HG02678 (cell line): ENCODE results near the gene ARHGAP11B.
"Not testable (repeated sequence)": the region's sequence is repeated elsewhere in the genome, so short reads cannot be mapped to it uniquely, and the experiment has no call there.

Source experiments
- ATAC-seq: cut with Tn5 transposase; IDR thresholded peaks from one replicate; pipeline ENCODE4 v1.9.1; 2021; ENCODE audit warnings: mild to moderate bottlenecking, moderate library complexity; ENCODE audit not compliant: unreplicated experiment

Gene ARHGAP11B

GRCh38 chr15:30625436-30626193 is at the start of gene ARHGAP11B:
Gene ARHGAP11B (plus strand): TSS chr15:30626128.
- peak; percentile 91 for ATAC-seq

- not testable (repeated sequence) for ATAC-seq
Measured at GRCh38 chr15:30579394-30579970, 46.4 kb upstream of the ARHGAP11B start.

DNA sequence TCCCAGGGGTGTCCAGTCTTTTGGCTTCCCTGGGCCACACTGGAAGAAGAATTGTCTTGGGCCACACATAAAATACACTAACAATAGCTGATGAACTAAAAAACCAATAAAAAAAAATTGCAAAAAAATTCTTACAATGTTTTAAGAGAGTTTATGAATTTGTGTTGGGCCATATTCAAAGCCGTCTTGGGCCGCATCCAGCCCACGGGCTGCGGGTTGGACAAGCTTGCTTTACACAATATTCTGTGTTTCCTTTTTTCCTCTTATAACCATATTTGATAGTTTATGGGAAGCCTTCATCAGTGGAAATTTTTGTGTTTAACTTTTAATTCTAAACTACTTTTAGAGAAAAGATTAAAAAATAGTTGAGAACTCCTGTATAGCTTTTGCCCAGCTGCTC is 45.2 kb upstream of the ARHGAP11B start:
- ATAC-seq: not testable (repeated sequence)

DNA sequence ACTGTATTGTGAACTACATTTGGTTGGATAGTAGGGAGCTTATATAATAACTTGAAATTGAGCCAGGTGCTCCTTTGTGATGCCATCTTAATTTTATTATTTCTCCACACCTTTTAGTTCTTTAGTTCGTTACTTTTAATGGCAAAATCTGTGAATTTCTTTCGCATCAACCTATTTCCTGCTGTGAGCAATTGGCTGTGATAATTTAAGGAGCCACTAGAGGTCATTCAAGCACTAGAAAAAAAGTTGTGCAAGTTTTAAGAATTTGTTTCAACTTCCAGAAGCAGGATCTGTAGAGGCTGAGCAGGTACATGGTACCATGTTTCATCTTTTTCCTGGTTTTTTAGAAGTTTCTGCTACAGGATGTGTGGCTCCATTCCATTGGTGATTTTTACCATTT is 27.0 kb upstream of the ARHGAP11B start:
- not testable (repeated sequence) for ATAC-seq

GRCh38 chr15:30603796-30604195 is 22.1 kb upstream of the ARHGAP11B start, which contains the start of gene GOLGA8H:
Gene GOLGA8H (plus strand): TSS chr15:30604028. CDS start chr15:30604126, 98 bp downstream.
- not testable (repeated sequence) for ATAC-seq

DNA sequence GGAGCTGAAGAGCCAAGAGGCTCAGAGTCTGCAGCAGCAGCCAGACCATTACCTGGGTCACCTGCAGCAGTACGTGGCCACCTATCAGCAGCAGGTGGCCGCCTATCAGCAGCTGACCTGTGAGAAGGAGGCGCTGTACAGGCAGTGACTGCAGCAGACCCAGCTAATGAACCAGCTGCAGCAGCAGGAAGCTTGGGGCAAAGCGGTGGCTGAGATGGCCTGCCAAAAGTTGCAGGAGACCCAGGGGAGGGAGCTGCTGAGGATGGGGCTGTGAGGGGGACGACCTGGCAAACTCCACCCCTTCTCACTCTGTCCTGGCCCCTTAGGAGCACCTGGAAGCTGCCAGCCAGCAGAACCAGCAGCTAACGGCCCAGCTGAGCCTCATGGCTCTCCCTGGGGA is 13.7 kb upstream of the ARHGAP11B start:
- ATAC-seq: not testable (repeated sequence)

- ATAC-seq: not testable (repeated sequence)
Measured at GRCh38 chr15:30621342-30621741, 4.6 kb upstream of the ARHGAP11B start.

DNA sequence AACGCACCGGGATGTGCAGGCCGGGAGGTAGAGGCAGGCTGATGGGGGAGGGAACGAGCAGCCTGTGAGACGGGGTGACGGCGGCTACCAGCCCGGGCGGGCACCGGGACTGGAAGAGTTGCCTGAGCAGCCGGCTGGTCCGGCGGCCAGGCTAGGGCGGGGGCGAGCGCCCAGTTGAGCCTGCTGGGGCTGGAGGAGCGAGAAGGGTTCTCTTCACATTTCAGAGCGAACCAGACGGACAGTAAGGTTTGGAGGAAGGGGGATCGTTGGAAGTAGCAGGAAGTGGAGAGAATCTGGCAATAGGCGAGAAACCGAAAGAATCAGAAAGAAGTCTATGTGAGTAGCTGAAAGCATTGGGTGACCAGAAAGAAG is 252 bp downstream of the ARHGAP11B start:
- peak; percentile 6 for ATAC-seq

DNA sequence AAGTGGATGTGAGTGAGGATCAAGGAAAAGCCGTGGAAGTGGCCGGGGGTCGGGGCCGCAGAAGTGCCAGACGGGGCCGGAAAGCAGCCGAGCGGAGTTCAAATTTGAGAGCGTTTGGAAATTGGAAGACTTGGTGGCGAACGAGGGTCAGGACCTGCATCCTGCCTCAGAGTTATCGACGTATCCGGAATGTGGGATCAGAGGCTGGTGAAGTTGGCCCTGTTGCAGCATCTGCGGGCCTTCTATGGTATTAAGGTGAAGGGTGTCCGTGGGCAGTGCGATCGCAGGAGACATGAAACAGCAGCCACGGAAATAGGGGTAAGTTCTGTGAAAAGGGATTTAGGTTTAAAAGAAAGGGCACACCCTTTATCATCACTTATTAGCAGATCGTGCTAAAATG is 704 bp downstream of the ARHGAP11B start:
- ATAC-seq: not testable (repeated sequence)

DNA sequence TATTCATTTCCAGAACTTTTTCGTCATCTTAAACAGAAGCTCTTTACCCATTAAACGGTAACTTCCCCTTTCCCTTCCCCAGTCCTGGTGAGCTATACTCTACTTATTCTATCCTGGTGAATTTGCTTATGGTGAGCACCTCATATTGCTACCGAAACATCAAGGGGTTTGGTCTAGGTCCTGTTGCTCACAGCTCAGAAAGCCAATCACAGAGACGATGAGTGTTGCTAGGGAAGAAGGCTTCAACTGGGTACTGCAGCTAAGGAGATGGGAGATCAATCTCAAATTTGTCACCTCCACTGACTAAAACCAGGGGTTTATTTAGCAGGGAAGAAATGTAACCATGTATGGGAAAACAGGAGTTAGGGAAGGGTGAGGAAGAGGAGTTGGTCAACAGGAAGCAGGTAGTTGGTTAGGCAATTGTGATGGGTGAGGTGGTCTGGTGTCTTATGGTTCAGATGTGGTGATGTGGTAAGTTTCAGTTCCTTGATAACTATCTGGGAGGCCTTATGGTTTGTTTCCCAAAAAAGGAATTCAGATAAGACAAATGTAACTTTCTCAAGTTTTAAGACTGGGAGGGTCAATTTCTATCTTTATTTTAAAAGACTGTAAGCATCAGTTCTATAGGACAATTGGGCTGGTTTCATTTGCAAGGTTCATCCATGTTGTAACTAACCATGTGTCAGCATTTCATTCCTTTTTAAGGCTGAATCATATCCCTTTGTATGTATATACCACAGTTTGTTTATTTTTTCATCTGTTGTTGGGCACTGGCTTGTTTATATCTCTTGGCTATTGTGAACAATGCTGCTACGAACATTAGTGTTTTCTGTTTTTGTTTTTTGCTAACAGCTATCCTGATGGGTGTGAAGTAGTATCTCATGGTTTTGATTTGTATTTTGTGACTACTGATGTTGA is 24.3 kb downstream of the ARHGAP11B start:
- peak; percentile 94 for ATAC-seq

DNA sequence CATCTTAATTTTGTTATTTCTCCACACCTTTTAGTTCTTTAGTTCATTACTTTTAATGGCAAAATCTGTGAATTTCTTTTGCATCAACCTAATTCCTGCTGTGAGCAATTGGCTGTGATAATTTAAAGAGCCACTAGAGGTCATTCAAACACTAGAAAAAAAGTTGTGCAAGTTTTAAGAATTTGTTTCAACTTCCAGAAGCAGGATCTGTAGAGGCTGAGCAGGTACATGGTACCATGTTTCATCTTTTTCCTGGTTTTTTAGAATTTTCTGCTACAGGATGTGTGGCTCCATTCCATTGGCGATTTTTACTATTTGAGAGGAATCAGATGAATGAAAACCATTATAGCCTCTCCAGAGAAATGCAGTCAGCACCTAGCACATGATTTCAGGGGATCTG is 35.2 kb downstream of the ARHGAP11B start:
- ATAC-seq: not testable (repeated sequence)

- ATAC-seq: not testable (repeated sequence)
Measured at GRCh38 chr15:30669621-30670020, 43.7 kb downstream of the ARHGAP11B start.

DNA sequence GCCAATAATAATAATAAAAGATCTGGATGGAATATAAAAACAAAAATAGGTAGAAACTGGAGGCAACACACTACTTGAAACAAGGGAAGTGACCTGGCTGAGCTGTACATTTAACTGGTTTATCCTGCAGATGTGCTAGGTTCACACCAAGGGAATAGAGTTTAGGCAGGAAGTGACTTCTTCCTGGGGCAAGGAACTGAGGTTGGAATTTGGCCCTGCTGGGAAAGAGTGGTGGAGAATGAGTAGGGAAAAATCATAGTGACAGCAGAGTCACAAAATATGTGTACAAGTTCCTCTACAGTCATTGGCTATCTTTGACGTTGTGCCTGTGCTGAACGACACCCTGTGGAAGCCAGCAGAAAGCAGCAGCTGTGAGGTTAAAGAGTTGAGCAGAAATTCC is 44.1 kb downstream of the ARHGAP11B start:
- no peak for ATAC-seq

GRCh38 chr15:30671309-30671708 is 45.4 kb downstream of the ARHGAP11B start:
- ATAC-seq: no peak

GRCh38 chr15:30675126-30675525 is 49.2 kb downstream of the ARHGAP11B start:
- ATAC-seq: no peak

- not testable (repeated sequence) for ATAC-seq
Measured at GRCh38 chr15:30675891-30676290, 50.0 kb downstream of the ARHGAP11B start.

GRCh38 chr15:30680997-30681396 is 55.1 kb downstream of the ARHGAP11B start:
- not testable (repeated sequence) for ATAC-seq

DNA sequence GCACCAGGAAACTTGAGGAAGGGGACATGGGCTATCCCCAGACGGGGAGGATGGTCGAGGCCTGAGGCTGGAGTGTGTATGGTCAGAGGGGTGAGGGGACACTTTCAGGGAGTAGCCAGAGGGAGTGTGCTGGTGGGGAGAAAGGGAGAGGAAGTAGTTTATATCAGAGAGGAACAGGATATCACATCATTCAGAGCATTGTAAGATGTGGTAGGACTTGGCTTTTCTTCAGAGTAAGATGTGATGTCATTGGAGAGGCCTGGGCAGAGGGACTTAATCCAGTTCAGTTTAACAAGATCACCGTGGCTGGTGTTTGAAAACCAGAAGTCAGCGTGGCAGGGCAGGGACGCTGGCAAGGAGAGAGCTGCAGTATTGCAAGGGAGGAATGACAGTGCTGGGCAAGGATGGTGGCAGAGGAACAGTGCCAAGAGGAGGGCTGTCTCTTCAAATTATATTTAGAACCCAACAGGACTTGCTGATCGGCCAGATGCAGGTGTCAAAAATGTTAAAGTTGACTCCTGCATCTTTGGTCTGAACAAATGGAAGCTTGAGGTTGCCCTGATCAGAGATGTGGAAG is 59.9 kb downstream of the ARHGAP11B start:
- ATAC-seq: not testable (repeated sequence)

DNA sequence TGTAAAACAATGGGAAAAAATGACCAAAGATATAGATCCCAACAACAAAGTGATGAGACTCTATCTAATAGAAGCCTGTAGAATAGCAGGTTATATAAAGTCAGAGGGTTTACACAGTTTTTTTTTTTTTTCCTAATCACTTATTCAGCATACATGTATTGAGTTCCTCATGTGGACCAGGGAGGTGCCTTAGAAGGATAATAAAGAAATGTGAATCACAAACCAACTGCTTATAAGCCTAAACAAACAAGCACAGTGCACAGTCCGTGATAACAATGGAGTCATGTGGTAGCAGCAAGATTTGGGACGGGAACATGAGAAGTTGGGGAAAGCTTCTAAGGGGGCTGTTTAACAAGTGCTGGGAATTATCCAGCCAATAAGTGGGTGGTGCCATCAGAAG is 60.7 kb downstream of the ARHGAP11B start:
- not testable (repeated sequence) for ATAC-seq
